Ecto neural progenitor cell (in vitro differentiated cells): ENCODE results near the gene ZFAND6.
A peak's percentile ranks its signal among the peaks of the same experiment; 100 is the strongest.

Source experiments
- DNase-seq: peaks from one replicate; pipeline ENCODE4 v3.0.0-alpha.2; 2018; ENCODE audit warnings: low spot score

ZFAND6 gene

GRCh38 chr15:80171787-80172186, 112.3 kb downstream of the ZFAND6 start:
- no peak for DNase-seq

DNA sequence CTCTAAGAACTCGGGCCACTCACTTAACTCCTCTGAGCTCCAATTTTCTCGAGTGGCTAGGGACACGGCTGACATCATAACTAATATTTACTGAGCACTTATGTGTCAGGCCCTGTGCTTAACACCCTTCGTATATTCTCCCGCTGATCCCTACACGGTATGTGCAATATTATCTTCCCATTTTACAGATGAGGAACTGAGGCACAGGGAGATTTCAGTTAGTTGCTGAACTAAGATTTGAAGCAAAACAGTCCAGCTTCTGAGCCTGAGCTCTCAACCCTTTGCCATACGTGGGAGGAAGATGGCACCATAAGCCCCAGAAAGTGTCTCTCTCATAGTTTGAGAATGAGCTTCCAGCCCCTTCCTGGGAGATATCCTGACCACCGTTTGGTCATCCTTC, 112.9 kb downstream of the ZFAND6 start:
- no peak for DNase-seq

DNA sequence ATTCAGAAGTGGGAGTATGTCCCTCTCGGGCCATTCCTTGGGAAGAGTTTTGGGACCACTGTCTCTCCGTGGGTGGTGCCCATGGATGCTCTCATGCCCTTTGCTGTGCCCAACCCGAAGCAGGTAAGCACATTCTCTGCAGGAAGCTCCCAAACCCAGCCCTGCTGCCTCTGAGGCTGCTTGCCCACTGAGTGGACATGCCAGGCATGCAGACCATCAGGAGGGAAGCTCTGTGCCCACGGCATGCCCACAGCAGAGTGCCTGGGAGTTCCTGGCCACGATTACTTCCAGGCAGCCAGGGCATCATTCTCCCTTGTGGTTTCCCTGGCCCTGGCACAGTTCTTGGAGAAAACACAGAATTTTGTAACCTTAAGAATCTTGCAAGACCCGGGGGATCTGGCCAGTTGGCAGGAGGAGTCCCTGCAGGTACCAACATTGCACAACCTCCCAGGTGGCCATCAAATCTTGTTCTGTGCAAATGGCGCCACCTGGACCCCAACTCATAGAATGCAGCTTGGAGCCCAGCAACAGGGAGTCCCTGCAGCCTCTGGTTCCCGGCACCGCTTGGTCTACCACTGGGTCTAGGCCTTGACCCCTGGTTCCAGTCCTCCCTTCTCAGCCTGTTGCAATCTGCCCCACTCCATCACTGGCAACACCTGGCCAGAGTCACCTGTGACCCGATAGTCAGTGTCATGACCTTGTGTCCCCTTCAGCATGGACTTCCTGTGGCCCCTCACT, 113.7 kb downstream of the ZFAND6 start:
- DNase-seq = peak; percentile 76

GRCh38 chr15:80174017-80174746, 114.7 kb downstream of the ZFAND6 start:
- DNase-seq = no peak

GRCh38 chr15:80175436-80175835, 116.0 kb downstream of the ZFAND6 start:
- DNase-seq = no peak

DNA sequence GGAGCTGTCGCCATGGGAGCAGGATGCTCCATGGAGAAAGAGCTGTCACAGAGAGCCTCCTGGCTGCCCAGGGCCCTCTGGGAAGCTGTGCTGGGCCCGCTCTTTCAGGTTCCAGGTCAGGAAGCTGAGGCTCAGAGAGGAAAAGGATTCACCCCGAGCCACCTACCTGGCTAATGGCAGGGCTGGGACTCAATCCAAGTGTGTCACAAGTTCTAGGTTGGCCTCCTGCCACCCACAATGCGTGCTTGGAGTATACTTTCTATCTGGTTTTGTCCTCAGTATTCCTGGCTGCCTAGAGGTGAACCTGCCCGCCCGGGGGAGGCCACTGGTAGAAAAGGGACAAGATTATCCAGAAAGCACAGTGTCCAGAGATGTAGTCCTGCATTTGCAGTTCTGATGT, 117.0 kb downstream of the ZFAND6 start:
- DNase-seq = no peak

- DNase-seq = no peak
These were observed 117.7 kb downstream of the ZFAND6 start for GRCh38 chr15:80177156-80177555.

GRCh38 chr15:80179025-80179759, 119.7 kb downstream of the ZFAND6 start:
- DNase-seq = no peak

- DNase-seq = no peak
These were observed 120.5 kb downstream of the ZFAND6 start for GRCh38 chr15:80179935-80180334.

DNA sequence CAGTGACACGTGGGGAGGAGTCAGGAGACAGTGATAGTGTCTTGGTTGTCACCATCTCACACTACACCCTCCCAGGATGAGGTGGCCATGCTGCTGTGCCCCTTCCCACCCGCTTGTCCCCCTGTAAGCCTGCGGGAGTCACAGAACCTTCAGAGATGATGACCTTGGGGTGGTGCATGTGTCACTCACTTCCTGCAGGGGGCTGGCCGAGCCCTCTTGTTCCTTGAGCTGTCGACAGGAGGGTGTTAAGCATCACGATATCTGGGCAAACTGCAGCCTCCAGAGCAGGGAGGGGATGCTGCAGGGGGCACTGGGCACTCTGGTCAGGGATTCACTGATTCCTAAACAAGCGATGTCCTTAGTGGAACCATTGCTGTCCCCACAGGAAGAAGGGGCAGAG, 121.0 kb downstream of the ZFAND6 start:
- DNase-seq = no peak

GRCh38 chr15:80180986-80181385, 121.5 kb downstream of the ZFAND6 start:
- DNase-seq = no peak

DNA sequence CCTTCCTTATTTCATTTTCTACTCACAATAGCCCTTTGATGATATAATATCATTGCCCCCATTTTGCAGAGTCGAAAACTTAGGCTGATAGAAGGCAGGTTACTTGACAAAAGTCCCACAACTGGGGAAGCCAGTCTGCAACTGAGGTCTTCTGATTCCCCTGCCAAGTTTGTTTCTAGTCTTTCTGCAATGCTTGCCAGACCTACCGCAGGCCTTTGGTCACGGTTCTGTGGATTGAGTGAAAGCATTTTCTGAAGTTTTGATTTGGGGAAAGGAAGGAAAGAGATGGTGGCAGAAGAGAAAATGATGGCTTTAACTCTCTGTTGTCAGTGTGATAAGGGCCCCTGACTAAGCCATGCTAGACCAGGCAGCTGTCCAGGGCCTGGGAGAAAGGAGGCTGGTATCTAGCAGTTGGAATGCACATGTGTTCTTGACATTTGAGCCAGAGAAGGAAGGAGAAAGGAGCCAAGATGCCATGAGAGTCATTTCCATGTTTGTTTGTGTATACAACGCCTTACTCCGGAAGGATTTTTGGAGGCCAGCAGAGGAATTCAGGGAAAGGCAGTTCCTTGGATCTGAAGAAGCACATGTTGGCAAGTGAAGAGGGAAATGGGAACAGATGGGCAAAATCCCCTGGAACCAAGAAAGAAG, 123.3 kb downstream of the ZFAND6 start:
- no peak for DNase-seq

- DNase-seq = no peak
These were observed 123.8 kb downstream of the ZFAND6 start for GRCh38 chr15:80183306-80183705.

DNA sequence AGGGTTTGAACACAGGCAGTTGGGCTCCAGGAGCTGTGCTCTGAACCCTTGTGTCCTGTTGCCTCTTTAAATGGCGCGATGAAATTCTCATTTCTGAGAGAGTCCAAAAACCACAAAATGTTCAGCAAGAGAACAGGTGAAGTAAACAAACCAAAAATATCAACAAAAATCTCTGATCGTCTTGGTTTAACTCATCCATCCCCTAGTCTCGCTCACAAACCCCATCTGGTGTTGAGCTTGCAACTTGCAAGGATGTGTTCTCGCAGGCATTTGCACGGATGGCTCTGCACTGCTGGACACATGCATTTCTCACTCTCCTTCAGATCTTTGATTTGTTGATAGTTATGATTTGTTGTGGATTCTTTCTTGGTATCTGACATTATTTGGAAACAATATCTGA, 124.4 kb downstream of the ZFAND6 start:
- no peak for DNase-seq

GRCh38 chr15:80184554-80184953, 125.1 kb downstream of the ZFAND6 start:
- DNase-seq = no peak

GRCh38 chr15:80185152-80185551, 125.7 kb downstream of the ZFAND6 start:
- DNase-seq = no peak

GRCh38 chr15:80186066-80186465, 126.6 kb downstream of the ZFAND6 start:
- no peak for DNase-seq

DNA sequence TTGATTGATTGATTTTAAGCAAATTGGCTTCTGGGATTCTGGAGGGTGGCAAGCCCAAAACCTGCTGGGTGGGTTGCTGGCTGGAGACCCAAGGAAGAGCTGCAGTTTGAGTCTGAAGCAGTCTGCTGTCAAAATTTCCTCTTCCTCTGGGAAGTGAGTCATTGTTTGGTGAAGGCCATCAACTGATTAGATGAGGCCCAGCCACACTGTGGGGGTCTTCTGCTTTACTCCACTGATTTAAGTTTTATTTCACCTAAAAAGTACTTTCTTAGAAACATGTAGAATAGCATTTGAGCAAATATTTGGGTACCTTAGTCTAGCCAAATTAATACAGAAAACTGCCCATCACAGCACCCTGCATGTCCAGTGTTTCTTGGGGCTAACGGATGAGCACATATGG, 127.1 kb downstream of the ZFAND6 start:
- no peak for DNase-seq
